Stimulated activated CD4-positive, alpha-beta T cell treated with anti-CD3 and anti-CD28 coated beads, TNF-alpha, amount 100 ng/mL, for 1 hour (primary cell): Measurements from ENCODE around the gene LCORL.
"Not testable (repeated sequence)": the region's sequence is repeated elsewhere in the genome, so short reads cannot be mapped to it uniquely, and the experiment has no call there.

ENCODE experiments used
- DNase-seq, 3 donors: peaks; one replicate each; pipeline ENCODE4 v3.0.0-alpha.2; 2020; ENCODE audit warnings: low read depth in 3 of 3, low spot score in 1 of 3

Gene LCORL

DNA sequence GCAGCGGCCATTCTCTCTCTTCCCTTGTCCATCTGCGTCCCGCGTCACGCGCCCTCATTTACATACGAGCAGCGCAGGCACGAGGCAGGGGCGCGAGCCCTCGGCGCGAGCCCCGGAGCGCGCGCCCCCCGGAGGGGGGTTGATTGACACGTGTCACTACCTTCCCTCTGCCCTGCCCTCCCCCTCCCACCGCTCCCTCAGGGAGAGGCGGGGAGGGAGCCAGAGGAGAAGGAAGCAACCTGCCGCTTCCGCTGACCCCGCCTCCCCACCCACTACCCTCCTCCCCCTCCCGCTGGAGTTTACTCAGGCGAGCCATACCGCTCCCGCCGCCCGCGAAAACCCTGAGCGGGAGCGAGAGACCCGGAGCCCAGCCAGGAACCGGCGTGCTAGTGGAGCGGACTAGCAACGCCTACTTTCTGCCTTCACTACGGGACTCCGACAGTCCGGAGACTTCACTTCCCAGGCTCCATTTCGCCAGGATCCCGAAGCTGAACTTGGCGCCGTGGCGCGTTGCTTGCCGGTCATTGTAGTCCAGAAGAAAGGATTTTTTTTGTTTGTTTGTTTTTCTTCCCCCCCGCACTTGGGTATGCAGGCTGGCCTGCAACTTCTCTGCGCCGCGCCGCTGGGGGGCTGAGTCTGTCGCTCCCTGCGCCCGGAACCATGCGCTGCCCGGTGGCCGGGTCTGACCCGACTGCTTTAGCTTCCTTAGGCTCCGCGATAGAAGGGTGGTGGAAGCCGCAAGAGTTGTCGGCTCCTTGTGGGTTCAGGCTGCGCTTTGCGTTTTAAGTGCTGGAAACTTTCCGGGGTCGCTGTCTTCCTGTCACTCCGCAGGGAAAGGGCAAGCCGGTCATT is at the start of gene LCORL:
Gene LCORL, minus strand, starts transcription at position 36 of the 852 bp plus-strand sequence. Its CDS starts 4 bp downstream, at position 32.
- DNase-seq = peak; percentile 48 to 71 (median 62)

DNA sequence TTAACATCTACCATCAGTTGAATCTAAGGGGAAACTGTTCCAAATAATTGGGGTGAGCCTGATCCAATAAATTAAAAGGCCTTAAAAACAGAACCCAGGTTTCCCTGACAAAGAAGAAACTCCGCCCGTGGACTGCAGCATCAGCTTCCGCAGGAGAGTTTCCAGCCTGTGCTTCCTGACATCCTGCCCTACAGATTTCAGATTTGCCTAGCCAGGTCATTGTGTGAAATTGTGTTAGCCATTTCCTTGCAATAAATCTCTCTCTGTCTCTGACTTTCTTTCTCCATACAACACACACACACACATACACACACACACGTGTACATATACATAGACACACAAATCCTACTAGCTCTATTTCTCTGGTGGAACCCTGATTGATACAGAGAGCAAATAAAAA is 48.3 kb upstream of the LCORL start:
- DNase-seq = no peak

DNA sequence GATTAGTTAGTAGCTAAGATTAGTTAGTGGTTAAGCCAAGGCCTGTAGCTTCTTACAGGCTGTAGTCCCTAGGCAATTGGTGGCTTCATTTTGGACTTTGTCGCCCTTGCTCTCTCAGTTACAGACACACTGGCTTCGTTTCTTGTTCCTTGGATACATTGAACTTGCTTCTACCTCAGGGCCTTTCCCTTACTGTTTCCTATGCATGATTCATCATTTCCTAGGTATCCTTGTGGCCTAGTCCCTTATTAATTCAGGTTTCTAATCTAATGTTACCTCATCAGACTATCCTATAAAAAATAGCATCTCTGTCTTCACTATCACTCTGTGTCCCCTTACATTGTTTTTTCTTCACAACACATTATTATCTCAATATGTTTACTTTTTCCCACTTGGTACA is 45.5 kb upstream of the LCORL start:
- no peak for DNase-seq

DNA sequence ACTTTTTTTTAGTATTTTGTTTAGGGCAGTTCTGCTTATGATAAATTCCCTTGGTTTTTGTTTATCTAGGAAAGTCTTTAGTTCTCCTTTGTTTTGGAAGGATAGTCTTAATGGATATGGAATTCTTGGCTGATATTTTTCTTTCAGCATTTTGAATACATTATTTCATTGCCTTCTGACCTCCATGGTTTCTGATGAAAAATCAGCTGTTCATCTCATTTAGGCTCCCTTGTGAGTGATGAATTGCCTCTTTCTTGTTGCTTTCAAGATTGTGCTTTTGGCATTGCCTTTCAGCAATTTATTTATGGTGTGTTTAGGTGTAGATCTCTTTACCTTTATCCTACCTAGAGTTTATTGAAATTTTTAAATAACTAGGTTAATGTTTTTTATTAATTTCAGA is 41.5 kb upstream of the LCORL start:
- DNase-seq = no peak

DNA sequence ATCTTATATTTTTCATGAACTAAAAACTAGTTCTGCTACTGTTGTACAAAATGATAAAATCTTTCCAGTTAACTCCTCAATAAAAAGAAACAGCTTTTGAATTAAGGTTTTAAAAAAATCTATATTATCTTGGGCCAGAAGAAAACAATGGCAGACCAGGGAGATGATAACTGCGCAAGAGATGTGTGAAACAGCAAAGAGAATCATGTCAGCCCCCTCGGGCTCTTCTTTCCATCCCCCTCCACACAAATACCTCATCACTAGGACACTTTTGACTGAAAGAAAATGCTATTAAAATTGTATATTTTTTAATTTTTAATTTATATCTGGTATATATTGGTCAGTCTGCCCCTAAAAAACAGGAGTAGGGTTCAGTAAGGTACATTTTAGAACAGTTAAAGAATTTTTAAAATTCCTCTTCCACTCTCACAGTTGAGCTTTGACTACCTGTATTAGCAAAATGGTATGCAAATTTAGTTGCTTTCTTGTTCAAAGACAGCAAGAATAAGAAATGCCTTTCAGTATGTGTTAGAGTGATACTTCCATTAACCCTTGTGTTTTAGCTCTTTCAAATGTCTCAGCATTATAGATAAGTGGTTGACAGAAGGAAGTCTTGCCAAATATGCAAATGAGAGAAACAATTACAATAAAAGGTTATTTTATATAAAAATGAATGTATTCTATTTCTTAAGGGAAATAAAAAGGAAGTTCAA is 36.4 kb upstream of the LCORL start:
- DNase-seq = no peak

DNA sequence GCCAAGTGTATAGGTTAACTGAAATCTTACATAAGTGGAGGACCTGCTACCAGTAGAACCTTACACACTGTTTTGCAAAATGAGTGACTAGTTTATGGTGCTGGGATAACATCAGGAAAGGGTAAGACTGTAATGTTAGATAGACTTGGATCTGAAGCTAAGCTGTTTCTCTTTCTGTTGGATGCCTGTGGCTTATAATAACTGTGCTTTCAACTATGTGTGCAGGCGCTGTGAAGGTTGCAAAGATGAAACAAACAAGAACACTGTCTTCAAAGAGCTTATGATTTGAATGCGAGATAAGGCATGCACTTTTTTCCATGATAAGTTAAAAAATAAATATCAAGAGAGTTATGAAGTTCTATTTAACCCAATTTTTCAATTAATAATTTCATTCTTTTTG is 34.5 kb upstream of the LCORL start:
- no peak for DNase-seq

DNA sequence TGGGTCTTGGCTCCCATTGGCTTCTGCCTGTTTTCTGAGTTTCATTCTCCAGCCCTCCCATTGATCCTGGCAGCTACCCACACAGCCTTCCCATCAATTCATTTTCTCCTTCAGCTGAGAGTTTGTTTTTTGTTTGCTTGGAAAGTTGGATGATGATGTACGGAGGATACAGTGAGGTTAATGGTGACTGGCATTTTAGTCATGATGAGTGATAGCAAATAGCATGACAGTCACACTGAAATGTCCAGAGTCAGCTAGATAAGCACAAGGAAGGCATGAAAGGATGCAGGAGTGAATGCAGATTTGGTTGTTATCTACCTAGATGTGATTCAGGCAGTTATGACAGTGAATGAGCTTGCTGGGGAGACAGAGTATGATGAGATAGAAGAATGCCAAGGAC is 30.6 kb upstream of the LCORL start:
- no peak for DNase-seq

DNA sequence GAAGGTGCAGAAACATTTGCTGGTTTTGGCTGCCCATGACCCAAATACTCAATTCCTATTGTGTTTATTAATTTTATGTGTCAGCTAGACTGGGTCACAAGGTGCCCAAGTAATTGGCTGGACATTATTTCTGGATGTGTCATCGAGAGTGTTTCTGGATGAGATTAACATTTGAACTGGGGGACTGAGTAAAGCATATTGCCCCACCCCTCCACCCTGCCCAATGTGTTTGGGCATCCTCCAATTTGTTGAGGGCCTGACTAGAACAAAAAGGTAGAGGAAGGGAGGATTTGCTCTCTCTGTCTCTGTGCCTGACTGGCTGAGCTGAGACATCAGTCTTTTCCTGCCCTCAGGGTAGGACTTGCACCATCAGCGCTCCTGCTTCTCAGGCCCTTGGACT is 29.7 kb upstream of the LCORL start:
- no peak for DNase-seq

DNA sequence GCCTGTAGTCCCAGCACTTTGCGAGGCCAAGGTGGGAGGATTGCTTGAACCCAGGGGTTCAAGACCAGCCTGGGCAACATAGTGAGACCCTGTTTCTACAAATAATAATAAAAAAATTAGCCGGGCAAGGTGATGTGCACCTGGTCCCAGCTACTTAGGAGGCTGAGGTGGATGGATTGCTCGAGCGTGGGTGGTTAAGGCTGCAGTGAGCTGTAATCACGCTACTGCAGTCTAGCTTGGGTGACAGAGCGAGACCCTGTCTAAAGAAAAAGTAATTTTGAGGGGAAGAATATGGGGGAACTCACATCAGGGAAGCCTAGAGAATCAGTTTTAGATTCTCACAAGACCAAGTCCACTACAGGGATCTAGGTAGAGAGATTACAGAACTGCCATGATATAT is 28.9 kb upstream of the LCORL start:
- DNase-seq = no peak

DNA sequence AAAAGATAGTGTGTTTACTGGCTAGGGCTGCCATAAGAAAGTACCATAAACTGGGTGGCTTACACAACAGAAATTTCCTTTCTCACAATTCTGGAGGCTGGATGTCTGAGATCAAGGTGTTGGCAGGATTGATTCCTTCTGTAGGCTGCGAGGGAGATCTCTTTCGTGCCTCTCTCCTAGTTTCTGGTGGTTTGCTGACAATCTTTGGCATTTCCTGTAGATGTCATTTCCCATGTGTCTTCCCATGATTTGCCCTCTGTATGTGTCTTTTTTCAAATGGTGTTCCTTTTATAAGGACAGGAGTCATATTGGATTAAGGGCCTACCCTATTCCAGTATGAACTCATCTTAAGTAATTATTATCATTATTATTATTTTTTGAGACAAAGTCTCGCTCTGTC is 27.9 kb upstream of the LCORL start:
- DNase-seq = no peak

DNA sequence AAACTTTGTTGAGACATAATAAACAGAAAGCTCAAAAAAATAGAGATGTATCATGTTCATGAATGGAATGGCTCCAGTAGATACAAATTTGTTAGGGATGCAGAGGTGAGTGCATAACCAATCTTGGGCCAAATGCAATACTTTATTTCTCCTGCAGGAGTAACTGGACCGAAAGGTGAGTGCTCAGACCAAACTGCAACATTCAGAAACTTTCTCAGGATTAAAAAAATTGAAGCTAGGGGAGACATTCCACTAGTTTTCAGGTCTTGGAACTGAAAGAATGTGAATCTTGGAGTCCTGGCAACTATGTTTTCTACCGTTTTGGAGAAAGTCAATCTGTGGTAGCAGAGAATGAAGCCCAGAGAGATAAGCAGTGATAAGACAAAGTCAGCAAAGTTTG is 21.2 kb upstream of the LCORL start:
- DNase-seq = no peak

DNA sequence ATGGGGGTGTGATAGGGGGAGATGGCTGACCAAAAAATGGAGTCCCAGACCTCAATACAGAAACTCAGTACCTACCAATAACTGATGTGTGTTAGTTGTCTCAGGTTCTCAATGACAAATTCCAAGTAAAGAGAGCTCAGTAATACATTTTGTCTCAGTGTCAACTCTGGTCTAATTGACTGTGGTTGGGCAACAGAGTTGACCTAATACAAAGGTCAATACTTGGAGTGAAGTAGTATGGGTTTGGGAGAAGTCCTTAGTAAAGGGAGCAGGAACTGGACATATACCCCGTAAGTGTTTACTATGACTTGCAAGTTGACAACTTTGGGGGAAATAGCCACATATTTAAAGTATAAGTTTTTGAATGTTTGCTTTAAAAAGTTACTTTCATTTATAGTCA is 20.5 kb upstream of the LCORL start:
- no peak for DNase-seq

DNA sequence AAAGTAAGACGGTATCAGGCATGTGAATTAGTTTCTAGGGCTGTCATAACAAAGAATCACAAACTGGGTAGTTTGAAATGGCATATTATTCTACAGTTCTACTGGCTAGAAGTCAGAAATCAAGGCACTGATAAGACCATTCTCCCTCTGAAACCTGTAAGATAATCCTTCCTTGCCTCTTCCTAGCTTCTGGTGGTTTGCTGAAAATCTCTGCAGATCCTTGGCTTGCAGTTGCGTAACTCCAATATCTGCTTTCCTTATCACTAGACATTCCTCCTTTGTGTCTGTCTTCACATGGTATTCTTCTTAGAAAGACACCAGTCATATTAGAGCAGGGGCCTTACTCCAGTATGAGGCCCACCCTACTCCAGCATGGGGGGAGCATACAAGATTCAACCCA is 19.6 kb upstream of the LCORL start:
- DNase-seq = no peak

DNA sequence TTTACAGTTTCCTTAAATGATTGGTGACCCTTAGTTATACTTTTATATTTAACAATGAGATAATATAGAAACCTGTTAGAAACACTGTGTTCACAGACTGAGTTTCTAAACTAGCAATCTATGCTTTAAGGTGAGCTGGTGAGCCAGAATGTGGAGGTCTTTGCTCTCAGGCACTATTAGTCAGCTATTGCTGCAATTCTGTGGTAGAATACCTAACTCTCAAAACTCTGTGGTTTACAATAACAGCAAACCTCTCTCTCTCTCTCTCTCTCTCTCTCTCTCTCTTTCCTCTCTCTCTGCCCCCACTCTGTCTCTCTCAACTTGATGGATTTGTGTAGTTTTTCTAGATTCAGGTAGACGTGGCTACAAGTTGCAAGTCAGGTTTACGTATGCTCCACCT is 17.6 kb upstream of the LCORL start:
- DNase-seq = no peak

DNA sequence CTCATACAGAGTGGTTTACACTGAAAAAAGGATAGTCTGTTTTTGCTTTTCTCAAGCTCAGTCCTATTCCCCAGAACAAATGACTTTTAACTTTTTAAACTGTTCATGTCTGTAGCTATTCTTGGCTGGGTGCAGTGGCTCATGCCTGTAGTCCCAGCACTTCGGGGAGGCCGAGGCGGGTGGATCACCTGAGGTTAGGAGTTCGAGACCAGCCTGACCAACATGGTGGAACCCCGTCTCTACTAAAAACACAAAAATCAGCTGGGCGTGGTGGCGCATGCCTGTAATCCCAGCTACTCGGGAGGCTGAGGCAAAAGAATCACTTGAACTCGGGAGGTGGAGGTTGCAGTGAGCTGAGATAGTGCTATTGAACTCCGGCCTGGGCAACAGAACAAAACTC is 14.8 kb upstream of the LCORL start:
- DNase-seq = not testable (repeated sequence)

DNA sequence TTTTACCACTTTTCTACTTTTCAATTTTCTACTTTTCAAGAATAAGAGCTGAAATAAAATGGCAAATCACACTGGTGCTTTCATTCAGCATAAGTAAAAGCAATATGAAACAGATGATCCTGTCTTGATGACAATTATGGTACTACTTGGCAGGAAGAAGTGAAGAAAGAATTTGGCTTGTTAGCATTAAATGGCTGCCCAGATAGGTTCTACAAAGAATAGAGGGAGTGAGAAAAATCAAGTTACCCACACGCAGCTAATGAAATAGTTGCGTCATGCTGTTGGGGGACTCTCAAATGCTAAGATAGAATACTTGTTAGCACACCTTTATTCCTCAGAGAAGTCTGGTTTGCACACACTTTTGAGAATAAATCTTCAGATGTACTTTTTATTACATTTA is 12.5 kb upstream of the LCORL start:
- DNase-seq = no peak

DNA sequence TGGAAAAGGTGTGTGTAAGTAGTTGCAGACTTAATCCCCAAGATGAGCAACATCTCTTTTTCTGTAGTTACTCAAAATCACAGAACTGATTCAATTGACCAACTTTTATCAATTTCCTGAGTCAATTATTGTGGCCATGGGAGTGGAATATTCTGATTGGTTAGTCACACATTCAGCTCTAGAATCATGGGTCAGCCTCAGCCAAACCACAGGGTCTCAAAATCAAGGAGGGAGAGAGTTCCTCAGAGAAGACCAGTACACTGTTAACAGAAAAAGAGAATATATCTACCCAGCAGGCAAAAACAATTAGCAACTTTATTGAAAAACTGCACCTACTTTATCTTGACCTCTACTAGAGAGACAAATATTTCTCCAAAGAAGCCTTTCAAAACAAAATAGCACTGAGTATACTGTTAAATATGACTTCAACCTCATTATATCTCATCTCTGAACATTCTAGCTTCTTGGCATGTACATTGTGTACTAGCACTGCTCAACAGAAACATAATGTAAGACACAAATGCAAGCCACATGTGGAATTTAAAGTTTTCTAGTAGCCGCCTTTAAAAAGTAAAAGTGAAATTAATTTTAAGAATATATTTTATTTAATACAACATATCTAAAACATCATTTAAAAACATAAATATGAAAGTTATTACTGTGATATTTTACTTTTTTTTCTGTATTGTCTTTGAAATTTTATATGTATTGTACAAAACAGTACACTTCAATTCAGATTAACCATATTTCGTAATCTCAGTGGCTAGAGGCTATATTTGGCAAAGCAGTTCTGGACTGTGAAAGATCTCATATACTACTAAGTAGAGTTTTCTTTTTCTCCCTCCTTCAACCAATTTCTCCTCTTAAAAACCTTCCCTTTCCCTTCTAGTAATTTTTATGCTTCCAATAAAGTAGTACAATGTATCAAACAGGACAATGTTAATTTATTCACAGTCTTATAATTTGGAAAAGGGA is 11.8 kb upstream of the LCORL start:
- no peak for DNase-seq

DNA sequence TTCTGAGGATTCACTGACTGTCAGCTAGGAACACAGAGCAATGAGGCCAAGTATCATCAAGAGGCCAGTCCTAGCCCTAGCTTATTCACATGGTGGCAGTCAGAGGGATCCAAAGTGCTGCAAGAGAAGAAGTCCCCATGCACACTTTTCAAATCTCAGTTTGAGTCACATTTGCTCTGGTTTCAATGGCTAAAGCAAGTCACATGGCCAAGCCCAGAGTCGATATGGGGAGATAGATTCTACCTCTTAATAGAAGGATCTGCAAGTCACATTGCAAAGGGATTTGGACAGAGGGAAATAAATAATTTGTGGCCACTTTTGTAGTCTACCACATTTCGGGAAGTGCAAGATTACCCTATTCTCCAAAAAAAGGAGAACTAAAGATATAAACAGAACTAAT is 3.7 kb upstream of the LCORL start:
- DNase-seq = no peak

DNA sequence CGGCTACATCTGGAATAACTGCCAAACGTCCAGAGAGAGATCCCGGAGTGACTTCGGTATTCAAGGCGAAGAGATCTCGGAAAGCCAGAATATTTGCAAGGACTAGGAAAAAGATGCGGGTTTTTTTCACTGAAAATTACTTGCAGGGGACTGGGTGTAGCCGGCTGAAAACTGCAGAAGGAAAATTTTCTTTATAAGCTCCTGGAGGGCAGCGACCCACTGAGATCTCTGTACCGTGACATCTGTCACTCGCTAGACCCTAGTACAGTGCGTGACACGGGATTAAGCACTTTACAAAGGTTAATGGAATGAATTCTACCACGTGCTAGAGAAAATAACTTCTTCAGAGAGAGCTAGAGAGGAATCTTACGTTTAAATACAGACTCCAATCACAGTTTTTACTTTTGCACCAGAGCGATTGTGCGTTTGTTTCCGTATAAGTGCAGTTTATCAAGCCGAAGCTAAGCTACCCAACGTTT is 1.1 kb upstream of the LCORL start:
- no peak for DNase-seq

DNA sequence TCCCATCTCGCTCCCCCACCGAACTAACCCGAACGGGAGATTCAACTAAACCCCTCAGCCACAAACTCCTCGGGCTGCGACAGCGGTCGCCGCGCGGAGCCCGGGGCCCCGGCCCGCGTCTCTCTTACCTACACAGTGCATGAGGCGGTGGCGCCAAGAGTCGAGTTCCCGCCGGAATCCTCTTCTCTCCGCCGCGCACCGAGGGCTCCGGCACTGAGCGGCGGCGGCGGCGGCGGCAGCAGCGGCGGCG is 160 bp downstream of the LCORL start:
- DNase-seq = no peak

DNA sequence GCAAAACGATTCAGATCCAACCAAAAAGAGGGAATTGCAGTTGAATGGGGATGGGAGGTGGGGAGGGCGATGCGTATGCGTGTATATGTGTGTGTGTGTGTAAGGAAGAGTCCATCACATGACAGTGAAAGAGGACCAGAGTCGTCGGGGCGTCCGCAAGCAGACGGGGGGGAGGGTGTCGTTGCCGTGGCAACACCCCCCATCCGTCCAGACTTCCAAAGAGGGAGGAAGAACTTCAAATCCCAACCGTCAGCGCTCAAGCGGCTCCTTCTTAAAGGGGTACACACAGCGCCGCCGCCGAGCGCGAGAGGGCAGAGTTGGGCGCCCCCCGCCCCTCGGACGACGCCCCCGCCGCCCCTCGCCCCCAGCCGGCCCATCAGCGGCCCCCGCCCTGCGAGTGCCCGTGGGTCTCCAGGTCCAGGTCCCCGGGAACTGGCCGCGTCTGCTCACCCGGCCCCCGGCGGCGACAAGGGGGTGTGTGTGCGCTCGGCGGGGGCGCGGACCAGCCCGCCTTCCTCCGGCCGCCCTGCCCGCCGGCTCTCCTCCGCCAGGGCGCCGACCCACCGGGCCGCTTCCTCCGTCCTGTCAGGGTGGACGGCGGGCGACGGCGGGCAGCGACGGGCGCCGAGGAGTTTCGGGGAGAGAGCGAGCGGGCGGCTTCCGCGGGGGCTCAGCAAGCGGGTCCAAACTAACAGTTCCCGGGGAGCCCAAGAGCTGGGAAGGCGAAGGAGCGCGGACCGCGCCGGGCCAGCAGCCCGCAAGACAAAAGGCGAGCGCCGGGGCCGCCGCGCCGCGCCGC is 685 bp downstream of the LCORL start:
- peak in 1 of 3 donors; percentile 8 for DNase-seq
